CD4-positive, alpha-beta T cell treated with Interleukin-12 subunit alpha and Interleukin-12 subunit beta, for 1 hour (primary cell): ENCODE measurements around the gene APOL5.
"Not testable (repeated sequence)": the region's sequence is repeated elsewhere in the genome, so short reads cannot be mapped to it uniquely, and the experiment has no call there.

Experiments used
- DNase-seq: peaks from one replicate; pipeline ENCODE4 v3.0.0-alpha.2; 2020

The APOL5 gene

GRCh38 chr22:35717572-35717971 is at the start of gene APOL5:
Gene APOL5 (plus strand): TSS chr22:35717872. CDS start chr22:35717872, 0 bp downstream.
- DNase-seq: no peak

DNA sequence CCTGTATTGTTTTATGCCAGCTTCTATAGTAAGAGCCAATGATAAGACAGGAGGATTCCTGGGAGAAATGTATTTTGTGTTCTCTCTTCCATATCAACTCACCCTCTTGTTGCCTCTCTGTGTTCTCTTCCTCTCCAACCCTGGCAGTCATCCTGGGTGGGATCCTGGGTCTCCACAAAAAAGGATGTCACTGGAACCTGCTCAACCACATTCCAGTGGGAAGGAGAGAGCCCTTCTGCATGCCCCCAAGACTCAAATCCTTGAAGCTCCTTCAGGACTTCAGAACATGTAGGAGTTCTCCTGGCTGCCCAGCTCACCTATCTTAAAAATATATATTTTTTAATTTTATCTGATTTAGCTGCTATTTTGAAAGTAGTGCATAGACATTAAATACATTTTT is 43.3 kb upstream of the APOL5 start:
- no peak for DNase-seq

DNA sequence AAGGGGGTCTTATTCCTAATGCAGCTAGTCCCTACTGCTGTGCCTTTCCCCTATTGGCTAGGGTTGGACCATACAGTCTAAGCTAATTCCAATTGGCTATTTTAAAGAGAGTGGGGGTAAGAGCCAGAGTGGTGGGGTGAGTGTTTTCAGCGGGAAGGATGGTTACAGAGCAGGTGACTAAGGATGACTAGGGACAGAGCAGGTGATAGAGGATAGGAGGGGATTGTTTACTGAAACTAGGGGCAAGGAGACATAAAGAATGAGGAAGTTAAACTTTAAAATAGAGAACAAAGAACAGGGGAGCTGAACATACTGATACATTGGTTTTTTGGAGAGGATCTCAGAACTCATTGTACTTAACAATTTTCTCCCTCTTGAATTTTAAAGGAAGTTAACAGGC is 41.6 kb upstream of the APOL5 start:
- not testable (repeated sequence) for DNase-seq

DNA sequence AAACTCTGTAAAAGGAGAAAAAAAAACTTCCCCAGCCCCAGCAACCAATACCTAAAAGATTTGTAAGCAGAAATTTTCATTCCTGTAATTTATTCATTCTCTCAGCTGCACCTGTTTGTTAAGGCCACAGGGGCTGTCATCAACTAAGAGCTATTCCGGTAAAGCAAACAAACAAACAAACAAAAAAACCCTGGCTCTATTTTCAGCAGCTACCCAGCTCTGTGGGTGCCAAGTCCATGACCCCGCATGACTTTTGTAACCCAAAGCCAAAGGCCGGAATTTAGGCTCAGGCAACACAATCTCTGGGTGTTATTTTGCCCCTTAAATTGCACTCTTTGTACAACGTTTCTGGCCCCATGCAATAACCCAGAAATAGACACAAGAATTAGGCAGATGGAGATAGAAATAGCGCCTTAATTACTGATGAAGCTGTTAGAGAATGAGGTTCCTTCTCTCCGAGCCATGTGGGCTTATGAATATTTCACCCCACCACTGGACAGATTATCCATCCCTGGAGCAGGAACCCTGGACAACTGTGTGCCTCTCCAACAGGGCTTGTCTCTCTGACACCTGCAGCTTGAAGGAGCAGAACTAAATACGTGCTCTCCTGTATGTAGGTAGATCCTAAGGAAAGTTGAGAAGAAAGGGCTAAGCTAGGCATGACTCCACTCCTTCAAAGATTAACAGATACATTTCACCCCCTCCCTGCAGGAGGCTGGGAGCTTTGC is 40.0 kb upstream of the APOL5 start:
- no peak for DNase-seq

GRCh38 chr22:35678836-35679235 is 38.8 kb upstream of the APOL5 start:
- DNase-seq: no peak

- DNase-seq: peak; percentile 16
Measured at GRCh38 chr22:35679492-35679891, 38.2 kb upstream of the APOL5 start.

DNA sequence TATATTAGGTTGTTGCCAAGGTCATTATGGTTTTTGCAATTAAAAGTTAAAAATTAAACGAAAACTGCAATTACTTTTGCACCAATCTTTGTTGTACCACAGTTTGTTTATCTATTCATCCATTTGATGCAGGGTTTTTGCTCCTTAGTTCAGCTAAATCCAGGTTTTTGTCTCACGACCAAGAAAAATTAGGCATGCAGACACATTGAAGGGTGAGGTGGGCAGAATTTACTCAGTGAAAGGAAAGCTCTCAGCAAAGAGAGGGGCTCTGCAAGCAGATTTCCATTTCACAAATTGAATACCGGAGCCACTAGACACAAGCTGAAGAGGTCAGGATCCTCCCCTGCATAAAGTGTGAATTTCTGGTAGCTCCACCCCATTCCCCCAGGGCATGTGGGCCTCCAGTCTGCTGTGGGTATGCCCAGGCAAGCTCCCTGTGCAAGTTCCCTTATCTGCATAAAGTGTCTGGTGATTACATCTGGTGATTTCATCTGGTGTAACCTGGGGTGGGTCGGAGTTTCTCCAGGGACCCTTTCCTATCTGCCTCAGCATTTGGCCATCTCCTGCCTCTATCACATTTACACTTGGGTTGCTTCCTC is 36.1 kb upstream of the APOL5 start:
- DNase-seq: no peak

DNA sequence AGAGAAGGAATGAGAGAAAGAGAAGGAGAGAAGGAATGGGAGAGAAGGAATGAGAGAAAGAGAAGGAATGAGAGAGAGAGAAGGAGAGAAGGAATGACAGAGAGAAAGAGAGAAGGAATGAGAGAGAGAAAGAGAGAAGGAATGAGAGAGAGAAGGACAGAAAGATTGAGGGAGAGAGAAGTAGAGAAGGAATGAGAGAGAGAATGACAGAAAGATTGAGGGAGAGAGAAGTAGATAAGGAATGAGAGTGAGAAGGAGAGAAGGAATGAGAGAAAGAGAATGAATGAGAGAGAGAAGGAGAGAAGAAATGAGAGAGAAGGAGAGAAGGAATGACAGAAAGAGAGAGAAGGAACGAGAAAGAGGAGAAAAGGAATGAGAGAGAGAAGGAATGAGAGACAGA is 34.1 kb upstream of the APOL5 start:
- no peak for DNase-seq

DNA sequence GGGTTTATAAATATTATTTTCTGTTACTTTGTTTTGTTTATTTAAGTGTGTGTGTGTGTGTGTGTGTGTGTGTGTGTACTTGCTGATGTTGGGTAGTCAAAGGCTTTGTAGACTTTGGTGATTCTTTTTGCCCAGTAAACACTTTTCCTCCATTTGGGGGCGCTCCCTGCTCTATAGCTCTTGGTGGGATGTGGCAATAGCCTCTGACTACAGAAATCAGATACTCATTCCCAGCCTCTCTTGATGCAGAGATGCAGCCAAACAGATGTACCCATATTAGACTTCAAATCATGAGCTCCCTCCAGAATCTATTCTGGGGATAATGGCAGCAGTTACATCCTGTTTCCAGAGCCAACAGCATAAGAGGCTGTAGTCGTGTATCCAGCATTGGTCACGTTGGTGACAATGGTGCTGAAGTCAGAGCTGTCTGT is 33.4 kb upstream of the APOL5 start:
- DNase-seq: no peak

DNA sequence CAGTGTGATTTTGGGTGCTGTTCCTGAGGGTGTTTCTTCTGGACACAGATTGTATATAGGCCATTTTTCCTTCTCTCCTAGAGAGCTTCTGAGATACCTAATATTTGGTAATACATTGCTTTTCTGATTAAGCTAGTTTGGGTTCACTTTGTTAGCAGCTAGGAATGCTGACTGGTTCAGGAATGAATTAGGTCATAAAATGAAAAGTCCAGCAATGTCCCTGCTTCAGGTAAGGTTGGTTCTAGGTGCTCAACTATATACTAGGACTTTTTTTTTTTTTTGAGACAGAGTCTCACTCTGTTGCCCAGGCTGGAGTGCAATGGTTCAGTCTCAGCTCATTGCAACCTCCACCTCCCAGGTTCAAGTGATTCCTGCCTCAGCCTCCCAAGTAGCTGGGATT is 32.9 kb upstream of the APOL5 start:
- DNase-seq: no peak

- no peak for DNase-seq
Measured at GRCh38 chr22:35685731-35686130, 31.9 kb upstream of the APOL5 start.

GRCh38 chr22:35686298-35686697 is 31.4 kb upstream of the APOL5 start:
- DNase-seq: no peak

DNA sequence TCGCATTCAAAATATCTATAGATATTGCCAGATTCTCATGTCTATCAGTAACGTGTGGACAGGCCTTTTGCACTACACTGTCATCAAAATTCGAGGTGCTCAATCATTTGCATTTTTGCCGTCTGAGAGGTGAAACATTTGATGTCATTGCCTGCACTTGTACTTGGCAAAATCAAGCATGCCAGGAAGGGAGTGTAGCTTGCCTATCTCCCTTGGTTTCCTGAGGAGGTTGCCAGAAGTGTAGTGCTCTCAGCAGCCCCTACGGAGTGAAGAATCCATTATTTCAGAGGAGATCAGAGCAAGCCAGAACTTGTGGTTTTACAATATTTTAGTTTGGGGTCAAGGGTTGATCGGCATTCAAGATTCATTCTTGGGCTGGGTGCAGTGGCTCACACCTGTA is 30.2 kb upstream of the APOL5 start:
- DNase-seq: no peak

- DNase-seq: no peak
Measured at GRCh38 chr22:35688913-35689675, 28.6 kb upstream of the APOL5 start.

GRCh38 chr22:35690001-35690400 is 27.7 kb upstream of the APOL5 start:
- no peak for DNase-seq

GRCh38 chr22:35695202-35695601 is 22.5 kb upstream of the APOL5 start:
- no peak for DNase-seq

GRCh38 chr22:35697142-35697541 is 20.5 kb upstream of the APOL5 start:
- no peak for DNase-seq

- not testable (repeated sequence) for DNase-seq
Measured at GRCh38 chr22:35699852-35700251, 17.8 kb upstream of the APOL5 start.

GRCh38 chr22:35703861-35704584 is 13.6 kb upstream of the APOL5 start:
- no peak for DNase-seq

GRCh38 chr22:35705141-35705540 is 12.5 kb upstream of the APOL5 start:
- DNase-seq: no peak

DNA sequence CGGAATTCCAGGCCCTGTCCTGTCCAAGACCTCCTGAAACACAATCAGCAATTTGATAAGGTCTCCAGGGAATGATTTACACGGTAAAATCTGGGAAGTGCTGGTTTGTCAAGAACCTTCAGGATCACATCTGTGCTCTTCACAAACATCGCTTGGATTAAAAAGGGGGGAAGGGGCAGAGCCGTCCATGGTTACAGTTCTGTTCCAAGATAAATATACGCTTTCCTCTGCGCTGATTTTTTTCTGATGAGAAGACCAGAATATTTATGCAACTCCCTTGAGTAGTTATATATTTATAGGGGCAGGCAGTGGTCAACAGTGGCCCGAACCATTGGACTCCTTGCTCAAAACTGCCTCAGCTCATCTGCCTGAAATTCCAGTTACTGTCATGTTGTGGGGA is 9.2 kb upstream of the APOL5 start:
- DNase-seq: no peak

GRCh38 chr22:35708917-35709316 is 8.8 kb upstream of the APOL5 start:
- no peak for DNase-seq

GRCh38 chr22:35711336-35711735 is 6.3 kb upstream of the APOL5 start:
- DNase-seq: no peak
